GM19240 (cell line): Measurements from ENCODE around the gene RTP3.
"Not testable (repeated sequence)": the region's sequence is repeated elsewhere in the genome, so short reads cannot be mapped to it uniquely, and the experiment has no call there.

Experiments used
- DNase-seq: peaks from one replicate; pipeline ENCODE4 v3.0.0; 2011; ENCODE audit warnings: low spot score; ENCODE audit not compliant: insufficient read length

The RTP3 gene

DNA sequence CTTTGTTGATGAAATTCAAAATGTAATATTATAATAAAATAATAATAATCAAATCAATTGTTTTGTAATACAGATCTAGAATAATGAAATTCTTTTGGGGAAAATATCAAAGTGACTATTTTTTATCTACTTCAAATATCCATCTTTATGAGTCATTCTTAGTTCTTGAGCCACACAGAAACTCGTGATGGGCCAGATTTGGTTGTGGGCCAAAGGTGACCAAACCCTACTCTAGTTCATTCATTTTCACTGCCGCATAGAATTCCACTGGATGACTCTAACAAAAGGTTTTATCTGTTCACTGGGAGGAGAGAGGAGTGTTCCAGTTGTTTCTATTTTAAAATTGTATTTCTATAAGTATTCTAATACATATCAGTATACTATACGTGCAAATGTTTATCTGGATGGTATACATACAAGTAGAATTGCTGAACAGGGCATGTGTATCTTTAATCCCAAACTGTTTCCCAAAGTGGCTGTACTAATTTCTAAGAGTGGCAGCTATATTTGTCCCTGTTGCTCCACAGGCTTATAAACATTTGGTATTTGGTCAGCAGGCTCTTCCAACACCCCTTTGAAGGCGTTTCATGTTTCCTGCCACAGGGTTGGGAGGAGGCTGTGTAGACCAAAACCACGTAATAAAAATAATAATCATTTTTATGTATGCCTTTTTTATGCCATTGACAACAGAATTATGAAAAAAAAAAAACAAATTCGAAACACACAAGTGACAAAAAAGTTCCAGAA lies 7.3 kb upstream of the RTP3 start:
- no peak for DNase-seq

DNA sequence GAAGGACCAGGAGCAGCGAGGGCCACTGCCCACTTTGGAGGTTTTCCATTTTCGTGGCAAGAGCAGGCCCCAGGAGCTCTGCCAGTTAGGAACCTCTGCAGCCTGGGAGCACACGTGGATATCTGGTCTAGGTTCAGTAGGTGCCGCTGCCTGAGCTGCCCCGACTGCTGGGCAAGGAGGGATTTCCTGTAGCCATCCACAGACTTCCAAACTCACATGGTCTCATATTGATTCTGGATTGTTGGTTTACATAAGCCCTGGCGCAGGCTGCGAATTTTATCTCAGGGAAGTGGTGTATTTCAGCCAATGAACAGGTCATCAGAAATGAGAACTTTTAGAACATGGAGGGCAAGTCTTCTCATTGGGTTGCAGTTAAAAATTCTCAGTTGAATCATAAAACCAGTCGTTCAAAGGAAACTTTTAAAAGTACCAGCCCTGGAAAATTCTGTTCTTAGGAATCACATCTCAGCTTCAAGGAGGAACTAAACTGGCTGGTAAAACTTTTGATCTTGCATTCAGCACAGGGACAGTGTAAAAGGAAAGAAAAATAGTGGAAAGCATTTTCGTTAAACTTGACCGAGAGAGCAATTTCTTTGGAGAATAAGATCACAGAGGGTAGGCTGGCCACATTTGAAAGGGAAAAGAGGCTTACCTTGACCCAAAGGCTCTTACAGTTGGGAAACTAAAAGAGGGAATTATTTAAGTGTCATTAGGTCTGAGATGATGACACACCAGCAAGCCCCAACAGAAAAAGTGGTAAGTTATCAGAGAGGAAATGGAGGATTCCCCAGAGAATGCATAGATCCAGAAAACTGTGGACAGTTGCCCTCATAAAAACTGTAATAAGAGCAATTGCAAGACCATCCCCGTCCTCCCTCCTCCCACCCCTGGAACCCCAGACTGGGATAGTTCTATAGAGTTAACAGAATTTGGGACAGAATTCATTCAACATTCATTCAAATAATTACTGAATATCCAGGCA lies 6.4 kb upstream of the RTP3 start:
- DNase-seq = no peak

DNA sequence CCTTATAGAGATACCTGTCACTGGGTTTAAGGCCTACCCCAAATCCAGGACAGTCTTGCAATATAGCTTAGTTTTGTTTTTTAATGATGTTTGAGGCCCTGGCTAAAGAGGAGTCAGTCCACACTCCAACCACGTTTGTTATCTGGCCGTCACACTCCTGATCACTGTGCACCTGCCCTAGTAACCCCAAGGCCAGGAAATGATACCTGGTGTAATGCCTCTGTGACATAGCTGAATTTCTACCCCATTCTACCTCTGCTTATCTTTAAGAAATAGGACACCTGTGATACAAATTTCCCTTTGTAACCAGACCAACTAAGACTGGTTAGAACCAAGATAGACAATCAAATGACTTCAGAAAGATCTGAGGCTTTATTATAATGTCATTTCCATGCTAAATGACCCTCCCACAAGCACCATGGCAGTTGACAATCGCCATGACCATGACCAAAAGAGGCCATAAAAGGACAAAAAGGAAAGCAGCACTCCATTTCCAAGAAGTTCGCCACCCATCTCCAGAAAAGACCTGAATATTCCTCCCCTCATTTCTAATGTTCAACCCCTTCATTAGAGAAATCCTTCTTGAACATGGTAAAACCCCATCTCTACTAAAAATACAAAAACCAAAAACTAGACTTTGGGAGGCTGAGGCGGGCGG lies 4.8 kb upstream of the RTP3 start:
- DNase-seq = no peak

DNA sequence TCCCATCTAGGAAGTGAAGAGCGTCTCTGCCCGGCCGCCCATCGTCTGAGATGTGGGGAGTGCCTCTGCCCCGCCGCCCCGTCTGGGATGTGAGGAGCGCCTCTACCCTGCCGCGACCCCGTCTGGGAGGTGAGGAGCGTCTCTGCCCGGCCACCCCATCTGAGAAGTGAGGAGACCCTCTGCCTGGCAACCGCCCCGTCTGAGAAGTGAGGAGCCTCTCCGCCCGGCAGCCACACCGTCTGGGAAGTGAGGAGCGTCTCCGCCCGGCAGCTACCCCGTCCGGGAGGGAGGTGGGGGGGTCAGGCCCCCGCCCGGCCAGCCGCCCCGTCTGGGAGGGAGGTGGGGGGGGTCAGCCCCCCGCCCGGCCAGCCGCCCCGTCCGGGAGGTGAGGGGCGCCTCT lies 3.3 kb upstream of the RTP3 start:
- DNase-seq = not testable (repeated sequence)

DNA sequence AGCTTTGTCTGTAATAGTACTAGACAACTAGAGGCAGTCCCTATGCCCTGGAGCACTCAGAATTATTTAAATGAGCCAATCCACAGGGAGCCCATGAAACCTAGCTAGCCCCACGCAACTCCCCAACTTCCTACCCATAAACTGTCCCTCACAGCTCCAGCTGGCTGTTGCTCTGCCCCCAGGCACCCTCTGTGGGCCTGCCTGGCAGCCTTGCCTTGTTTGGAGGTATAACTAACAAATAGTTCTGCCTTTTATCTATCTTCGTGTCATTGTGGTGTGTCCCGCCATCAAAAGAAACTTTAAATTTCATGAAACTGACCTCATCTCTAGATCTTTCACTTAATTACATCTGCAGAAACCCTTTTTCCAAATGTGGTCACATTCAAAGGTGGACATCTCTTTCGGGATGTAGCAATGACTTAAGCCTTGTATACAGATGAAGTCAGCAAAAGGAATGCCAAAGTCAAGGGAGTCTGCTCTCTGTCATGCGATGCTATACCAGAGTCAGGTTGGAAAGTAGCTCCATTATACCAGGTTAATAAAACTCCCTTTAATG lies 1.8 kb upstream of the RTP3 start:
- DNase-seq = no peak

DNA sequence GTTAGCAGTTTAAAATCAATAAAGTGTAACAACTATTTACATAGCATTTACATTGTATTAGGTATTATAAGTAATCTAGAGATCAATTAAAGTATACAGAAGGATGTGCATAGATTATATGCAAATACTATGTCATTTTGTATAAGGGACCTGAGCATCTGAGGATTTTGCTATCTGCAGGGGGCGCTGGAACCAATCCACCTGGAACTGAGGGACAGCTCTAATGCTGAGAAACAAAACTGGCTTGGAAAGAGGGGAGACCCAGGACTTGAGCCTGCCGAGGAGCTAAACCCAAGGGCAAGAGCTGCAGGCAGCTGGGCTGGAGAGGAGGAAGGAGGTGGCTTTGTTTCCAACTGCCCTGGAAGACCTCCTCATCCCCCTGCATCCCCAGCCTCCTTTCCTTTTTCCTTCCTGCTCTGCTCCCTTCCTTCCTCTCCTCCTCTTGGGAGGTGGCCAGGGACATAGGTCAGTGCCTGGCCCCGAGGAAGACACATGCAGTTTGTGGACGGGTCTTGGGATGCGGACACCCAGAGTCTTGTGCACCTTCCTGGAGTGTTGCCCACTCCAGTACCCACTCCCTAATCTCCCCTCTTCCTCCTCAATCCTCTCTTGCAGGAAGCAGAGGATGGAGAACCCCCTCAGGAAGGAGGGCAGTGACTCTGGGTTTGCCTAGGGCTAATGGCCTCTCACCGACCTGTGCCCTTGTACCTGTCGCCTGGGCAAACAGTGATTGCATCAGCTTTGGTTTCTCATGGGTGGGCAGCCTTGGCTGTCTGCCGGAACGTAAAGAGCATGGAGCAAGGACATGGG lies 825 bp upstream of the RTP3 start:
- no peak for DNase-seq

DNA sequence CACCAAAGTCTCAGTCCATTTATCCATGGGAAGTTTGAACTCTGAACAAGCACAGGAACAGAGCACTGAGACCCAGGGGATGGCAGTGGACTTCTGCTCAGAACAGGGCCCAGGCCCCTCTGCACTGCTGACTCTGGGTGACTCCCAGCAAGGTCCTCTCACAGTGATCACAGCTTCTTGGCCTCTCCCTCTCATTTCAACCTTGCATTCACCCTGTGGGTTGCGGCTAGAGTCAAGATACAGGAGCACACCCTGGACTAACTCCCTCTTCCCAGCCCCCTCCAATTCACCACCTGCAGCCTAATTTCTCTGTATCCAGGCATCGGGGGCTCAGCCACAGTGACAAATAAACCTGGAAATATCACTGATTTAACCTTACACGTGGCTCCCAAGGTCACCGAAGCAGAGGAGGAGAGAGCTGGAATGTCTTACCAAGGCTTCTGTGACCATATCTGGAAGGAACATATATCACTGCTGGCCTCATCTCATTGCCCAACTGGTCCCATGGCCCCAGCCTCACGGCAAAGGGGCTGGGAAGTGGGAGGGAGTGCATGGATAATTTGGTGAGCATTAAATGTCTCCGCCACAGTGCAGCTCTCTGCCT lies 1.2 kb downstream of the RTP3 start:
- no peak for DNase-seq

DNA sequence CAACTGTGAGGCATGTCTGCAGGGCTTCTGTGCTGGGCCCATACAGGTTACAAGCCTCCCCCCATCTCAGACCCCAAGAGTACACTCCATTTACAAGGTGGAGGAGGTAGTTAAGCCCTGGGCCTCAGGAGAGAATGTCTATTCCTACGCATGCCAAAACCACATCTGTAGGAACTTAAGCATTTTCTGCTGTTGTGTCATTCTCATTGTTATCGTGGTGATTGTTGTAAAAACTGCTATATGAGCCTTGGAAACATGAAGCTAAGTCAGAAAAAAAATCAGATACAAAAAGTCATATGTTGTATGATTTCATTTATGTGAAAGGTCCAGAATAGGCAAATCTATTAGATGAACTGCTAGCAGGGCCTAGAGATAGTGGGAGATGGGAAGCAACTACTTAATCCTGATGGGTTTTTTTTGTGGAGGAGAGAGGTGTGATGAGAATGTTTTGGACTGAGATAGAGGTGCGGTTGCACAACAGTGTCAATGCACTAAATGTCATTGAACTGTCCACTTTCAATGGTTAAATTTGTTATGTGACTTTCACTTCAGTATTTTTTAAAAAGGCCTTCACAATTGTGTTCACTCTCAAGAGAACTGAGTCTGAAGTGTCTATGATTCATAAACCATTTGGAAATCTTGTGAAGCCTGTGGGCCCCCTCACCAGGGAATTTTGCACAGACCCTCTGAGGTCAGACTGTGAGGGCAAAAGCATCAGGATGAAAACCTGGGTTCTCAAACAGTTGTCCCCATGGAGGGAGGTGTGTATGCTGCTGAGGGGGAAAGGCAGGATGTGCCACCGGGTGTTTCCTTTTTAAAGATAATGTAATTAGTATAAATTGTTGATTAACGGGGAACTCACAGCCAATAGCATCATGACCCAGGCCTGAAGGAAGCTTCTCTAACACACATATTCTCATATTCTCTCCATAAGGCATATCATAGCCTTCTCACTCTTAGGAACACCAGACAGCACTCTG lies 3.2 kb downstream of the RTP3 start:
- DNase-seq = no peak

DNA sequence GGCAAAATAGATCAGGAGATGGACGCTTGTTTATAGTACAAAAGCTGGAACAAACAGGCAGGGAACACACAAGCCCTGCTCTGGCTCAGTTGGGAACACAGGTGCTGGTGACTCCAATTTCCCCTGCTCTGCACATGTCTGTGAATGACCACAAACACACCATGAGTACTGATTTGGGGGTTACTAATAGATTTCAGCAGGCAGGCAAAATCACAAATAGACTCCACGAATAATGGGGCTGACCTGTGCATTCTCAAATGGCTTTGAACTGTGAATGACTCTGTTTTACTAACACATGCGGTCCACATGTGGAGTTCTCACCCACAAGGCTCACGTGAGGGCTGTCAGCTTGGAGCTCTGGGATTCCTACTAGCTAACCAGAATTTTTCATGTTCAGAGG lies 3.9 kb downstream of the RTP3 start:
- DNase-seq = no peak

DNA sequence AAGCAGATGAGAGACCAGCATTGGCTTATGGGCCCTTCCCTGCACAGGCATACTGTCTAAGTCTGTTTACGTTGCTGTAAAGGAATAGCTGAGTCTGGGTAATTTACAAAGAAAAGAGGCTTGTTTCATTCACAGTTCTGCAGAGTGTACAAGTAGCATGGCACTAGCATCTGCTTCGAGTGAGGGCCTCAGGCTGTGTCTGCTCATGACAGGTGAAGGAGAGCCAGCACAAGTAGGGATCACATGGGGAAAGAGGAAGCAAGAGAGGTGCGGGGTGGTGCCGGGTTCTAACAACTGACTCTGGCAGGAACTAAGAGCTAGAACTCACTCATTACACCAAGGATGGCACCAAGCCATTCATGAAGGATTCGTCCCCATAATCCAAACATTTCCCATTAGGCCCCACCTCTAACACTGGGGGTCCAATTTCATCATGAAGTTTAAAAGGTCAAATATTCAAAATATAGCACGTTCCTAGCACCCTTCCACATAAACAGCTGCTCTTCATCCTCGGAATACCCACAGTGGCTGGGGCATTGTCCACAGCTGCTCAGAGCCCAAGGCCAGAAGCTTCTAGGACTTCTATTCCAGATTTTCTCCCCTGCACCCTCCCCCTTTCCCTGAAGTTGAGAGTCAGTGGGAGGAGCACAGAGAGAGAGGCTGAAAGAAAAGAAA lies 5.6 kb downstream of the RTP3 start:
- no peak for DNase-seq

DNA sequence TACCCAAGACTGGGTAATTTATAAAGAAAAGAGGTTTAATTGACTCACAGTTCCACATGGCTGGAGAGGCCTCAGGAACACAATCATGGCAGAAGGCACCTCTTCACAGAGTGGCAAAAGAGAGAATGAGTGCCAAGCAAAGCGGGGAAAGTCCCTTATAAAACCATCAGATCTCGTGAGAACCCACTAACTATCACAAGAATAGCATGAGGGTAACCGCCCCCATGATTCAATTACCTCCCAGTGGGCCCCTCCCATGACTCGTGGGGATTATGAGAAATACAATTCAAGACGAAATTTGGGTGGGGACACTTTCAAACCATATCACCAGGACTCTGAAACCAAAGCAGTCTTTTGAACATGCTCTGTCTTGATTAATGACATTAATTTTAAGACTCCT lies 7.0 kb downstream of the RTP3 start:
- no peak for DNase-seq

DNA sequence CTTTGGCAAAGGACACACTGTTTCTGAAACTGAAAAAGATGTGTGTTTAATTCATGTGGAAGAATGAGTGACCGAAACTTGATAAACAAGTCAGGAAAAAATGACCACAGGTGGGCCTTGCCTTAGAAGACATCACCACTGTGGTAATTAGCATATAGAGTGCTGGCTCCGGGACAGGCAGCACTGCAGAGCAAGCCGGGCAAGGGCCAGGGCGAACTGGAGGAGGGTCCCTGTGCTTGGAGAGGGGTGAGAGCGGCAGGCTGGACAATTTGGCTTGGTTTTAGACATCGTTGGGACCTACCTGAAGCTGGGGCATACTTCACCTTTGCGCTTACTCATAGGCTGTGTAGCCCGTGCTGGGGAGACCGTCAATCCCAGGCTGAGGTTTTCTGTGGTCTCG lies 8.2 kb downstream of the RTP3 start:
- no peak for DNase-seq

DNA sequence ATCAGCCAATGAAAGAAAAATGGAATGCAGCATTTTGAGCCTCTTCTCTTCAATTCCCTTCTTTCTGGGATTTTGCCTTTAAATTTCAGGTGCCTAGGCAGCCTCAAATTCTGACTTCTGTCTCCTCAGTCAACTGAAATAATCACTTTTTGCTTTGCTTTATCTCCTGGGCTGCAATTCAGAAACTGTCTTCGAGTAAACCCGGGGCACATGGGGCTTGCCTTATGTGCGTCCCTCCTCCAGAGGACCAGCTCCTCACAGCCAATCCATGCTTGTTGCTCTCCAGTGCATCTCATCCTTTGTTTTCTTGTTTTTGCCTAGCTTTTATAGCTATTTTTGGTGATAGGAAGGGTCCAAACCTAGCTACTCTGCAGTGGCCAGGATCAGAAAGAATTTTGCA lies 8.8 kb downstream of the RTP3 start:
- no peak for DNase-seq

DNA sequence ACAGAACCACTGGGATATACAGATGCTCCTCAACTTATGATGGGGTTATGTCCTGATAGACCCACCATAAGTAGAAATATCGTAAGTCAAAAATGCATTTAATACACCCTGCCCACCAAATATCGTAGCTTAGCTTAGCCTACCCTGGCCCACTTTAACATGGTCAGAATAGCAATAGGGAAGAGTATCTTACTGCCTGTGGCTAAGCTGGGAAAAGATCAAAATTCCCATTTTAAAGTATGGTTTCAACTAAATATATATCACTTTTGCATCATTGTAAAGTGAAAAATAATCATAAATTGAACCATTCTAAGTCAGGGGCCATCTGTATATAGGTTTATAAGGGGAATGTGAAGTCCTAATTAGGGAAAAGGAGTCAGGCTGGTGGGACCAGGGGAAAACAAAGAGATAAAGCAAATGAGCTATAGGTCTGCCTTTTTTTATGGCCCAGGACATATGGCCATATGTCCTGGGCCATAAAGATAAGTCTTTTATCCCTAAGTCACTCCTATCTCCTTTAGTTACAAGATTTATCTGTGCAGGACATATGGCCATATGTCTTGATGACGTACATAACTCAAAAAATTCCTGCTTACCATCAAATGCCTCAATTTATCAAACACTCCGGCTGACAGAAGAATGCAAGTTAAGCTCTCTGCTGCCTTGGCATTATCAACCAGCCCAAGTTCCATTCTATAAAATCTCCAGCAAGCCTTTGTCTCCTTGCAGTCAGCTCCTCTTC lies 11.2 kb downstream of the RTP3 start:
- no peak for DNase-seq

DNA sequence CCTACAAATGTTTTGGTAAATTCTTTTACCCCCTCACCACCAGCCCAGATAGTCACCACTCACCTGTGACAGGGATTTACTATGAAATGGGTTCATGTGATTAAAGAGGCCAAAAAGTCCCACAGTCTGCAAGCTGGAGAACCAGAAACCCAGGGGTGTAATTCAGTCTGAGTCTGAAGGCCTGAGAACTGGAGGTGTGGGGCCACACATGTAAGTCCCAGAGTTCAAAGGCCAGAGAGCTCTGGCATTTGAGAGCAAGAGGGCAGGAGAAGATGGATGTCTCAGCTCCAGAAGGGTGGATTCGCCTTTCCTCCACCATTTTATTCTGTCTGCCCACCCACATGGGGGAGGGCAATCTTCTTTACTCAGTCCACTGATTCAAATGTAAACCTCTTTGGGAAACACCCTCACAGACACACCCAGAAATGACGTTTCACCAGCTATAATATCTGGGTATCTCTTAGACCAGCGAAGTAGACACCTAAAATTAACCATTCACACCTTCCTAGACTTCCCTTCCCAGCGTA lies 11.9 kb downstream of the RTP3 start:
- DNase-seq = no peak

DNA sequence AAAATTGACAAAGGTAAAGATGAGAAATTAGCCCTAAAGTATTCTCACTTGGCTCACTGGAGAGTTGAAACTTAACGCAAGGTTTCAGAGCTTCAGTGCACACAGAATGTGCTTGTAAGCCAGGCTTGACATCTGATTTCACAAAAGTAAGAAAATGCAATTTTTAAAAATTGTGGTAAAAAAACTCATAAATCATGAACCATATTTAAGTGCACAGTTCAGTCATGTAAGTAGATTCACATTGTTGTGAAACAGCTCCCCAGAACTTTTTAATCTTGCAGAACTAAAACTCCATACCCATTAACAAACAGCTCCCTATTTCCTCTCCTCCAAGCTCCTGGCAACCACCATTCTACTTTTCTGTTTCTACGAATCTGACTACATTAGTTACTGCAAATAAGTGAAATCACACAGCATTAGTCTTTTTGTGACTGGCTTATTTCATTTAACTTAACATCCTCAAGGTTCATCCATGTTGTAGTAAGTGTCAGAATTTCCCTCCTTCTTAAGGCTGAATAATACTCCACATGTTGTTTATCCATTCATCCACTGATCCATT lies 14.5 kb downstream of the RTP3 start:
- DNase-seq = no peak

DNA sequence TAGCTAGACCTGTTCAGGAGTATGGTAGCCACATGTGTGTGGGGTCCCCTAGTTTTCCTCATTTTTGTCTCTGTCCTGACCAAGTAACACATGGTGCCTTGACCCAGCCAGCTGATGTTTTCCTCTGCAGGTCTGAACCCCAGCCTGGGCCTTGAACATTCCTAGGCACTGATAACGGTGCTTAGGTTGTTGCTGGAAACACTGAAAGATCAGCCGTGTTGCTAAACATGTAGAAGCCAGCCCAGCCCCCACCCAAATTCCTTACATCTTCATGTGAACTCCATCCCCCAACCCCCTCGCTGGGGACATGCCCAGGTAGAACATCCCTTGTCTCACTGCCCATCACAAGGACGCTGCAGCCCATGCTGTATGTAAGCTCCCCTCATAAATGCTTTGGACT lies 18.7 kb downstream of the RTP3 start:
- no peak for DNase-seq
